Neural cell (in vitro differentiated cells): ENCODE results near the gene PRCC.

Source experiments
- EZH2 ChIP-seq: fragments of 200-600, 300-800 bp; shearing (Covaris generic), sonication (generic); IDR thresholded peaks from 2 replicates; pipeline ENCODE4 v1.6.1; 2014; ENCODE audit warnings: antibody characterized with exemption, low read length, borderline replicate concordance, mild to moderate bottlenecking; ENCODE audit not compliant: insufficient read depth, poor library complexity, severe bottlenecking
- RAD21 ChIP-seq: fragments of 450-650 bp; conservative IDR thresholded peaks from 2 replicates; pipeline ENCODE4 v1.6.1; 2014; ENCODE audit warnings: antibody characterized with exemption, mild to moderate bottlenecking, moderate library complexity
- TF ChIP-seq, protein P1 (sequence below): fragments of 450-650 bp; IDR thresholded peaks from 2 replicates; pipeline ENCODE4 v1.5.1; 2014; ENCODE audit warnings: antibody characterized with exemption, mild to moderate bottlenecking, moderate library complexity; ENCODE audit not compliant: poor library complexity, severe bottlenecking
- TF ChIP-seq, protein P2 (sequence below): IDR thresholded peaks from 2 replicates; pipeline ENCODE4 v1.6.1; 2012; ENCODE audit warnings: borderline replicate concordance

DNA sequence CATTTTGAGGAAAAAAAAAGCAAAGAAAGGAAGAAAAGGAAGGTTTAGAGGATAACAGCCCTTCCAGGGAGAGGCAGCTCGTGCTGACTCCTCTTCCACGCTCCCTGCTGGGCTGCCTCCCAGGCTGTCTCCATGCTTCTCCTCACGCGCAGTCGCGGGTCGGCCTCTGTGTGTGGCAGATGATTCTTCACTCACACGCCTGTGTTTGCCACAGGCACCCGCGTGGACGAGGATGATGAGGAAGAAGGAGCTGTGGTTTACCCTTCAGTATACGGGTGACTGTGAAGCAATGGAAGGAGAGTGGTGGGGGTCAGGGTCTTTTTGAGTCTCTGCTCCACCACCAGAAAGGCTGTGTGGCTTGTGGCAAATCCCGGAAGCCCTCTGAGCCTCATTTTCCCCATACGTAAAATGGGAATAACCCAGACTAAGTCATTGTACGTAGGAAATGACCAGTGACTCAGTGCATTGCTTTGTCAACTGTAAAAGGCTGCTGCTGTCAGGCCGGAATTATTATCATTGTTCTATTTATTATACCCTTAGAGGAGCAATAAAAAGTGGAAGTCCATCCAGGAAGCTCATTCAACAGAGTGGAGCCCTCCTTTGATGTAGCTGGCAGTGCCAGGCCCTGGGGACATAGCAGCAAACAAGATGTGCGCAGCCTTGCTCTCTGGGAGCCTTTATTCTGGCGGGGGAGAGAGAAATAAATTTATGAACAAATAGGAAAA, 61.2 kb downstream of the PRCC start:
- no peak for TF ChIP-seq EZH2
- TF ChIP-seq, protein P1, sequence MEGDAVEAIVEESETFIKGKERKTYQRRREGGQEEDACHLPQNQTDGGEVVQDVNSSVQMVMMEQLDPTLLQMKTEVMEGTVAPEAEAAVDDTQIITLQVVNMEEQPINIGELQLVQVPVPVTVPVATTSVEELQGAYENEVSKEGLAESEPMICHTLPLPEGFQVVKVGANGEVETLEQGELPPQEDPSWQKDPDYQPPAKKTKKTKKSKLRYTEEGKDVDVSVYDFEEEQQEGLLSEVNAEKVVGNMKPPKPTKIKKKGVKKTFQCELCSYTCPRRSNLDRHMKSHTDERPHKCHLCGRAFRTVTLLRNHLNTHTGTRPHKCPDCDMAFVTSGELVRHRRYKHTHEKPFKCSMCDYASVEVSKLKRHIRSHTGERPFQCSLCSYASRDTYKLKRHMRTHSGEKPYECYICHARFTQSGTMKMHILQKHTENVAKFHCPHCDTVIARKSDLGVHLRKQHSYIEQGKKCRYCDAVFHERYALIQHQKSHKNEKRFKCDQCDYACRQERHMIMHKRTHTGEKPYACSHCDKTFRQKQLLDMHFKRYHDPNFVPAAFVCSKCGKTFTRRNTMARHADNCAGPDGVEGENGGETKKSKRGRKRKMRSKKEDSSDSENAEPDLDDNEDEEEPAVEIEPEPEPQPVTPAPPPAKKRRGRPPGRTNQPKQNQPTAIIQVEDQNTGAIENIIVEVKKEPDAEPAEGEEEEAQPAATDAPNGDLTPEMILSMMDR = no peak
- TF ChIP-seq RAD21 = no peak
- TF ChIP-seq, protein P2, sequence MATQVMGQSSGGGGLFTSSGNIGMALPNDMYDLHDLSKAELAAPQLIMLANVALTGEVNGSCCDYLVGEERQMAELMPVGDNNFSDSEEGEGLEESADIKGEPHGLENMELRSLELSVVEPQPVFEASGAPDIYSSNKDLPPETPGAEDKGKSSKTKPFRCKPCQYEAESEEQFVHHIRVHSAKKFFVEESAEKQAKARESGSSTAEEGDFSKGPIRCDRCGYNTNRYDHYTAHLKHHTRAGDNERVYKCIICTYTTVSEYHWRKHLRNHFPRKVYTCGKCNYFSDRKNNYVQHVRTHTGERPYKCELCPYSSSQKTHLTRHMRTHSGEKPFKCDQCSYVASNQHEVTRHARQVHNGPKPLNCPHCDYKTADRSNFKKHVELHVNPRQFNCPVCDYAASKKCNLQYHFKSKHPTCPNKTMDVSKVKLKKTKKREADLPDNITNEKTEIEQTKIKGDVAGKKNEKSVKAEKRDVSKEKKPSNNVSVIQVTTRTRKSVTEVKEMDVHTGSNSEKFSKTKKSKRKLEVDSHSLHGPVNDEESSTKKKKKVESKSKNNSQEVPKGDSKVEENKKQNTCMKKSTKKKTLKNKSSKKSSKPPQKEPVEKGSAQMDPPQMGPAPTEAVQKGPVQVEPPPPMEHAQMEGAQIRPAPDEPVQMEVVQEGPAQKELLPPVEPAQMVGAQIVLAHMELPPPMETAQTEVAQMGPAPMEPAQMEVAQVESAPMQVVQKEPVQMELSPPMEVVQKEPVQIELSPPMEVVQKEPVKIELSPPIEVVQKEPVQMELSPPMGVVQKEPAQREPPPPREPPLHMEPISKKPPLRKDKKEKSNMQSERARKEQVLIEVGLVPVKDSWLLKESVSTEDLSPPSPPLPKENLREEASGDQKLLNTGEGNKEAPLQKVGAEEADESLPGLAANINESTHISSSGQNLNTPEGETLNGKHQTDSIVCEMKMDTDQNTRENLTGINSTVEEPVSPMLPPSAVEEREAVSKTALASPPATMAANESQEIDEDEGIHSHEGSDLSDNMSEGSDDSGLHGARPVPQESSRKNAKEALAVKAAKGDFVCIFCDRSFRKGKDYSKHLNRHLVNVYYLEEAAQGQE = no peak
